ENCODE measurements around the gene MDM1.

Gene MDM1

GRCh38 chr12:68348419-68348818 lies 16.3 kb upstream of the MDM1 start:
- DNase-seq (ENCODE audit: low read depth): no peak
- no peak overlapping the region for H3K4me3 ChIP-seq (replicated peaks; ENCODE audit: low read depth, low read length)
- TF ChIP-seq CTCF (IDR thresholded peaks at IDR 0.05; ENCODE audit: low read length, missing control alignments): no peak

- no peak for DNase-seq (ENCODE audit: low read depth)
- H3K4me3 ChIP-seq (replicated peaks; ENCODE audit: low read depth, low read length): no peak overlapping the region
- no peak for TF ChIP-seq CTCF (IDR thresholded peaks at IDR 0.05; ENCODE audit: low read length, missing control alignments)
Measured at GRCh38 chr12:68345763-68346162, 13.6 kb upstream of the MDM1 start.

- TF ChIP-seq CTCF (IDR thresholded peaks at IDR 0.05; ENCODE audit: low read length, missing control alignments): no peak
- no peak for DNase-seq (ENCODE audit: low read depth)
- H3K4me3 ChIP-seq (replicated peaks; ENCODE audit: low read depth, low read length): no peak overlapping the region
Measured at GRCh38 chr12:68344126-68344525, 12.0 kb upstream of the MDM1 start.

GRCh38 chr12:68342966-68343365 lies 10.8 kb upstream of the MDM1 start:
- no peak for TF ChIP-seq CTCF (IDR thresholded peaks at IDR 0.05; ENCODE audit: low read length, missing control alignments)
- no peak overlapping the region for H3K4me3 ChIP-seq (replicated peaks; ENCODE audit: low read depth, low read length)
- no peak for DNase-seq (ENCODE audit: low read depth)

GRCh38 chr12:68341822-68342221 lies 9.7 kb upstream of the MDM1 start:
- no peak for TF ChIP-seq CTCF (IDR thresholded peaks at IDR 0.05; ENCODE audit: low read length, missing control alignments)
- no peak overlapping the region for H3K4me3 ChIP-seq (replicated peaks; ENCODE audit: low read depth, low read length)
- no peak for DNase-seq (ENCODE audit: low read depth)

GRCh38 chr12:68340404-68341270 lies 8.5 kb upstream of the MDM1 start:
- no peak overlapping the region for H3K4me3 ChIP-seq (replicated peaks; ENCODE audit: low read depth, low read length)
- DNase-seq (ENCODE audit: low read depth): peak; percentile 21
- TF ChIP-seq CTCF (IDR thresholded peaks at IDR 0.05; ENCODE audit: low read length, missing control alignments): no peak

- no peak for TF ChIP-seq CTCF (IDR thresholded peaks at IDR 0.05; ENCODE audit: low read length, missing control alignments)
- DNase-seq (ENCODE audit: low read depth): no peak
- no peak overlapping the region for H3K4me3 ChIP-seq (replicated peaks; ENCODE audit: low read depth, low read length)
Measured at GRCh38 chr12:68336889-68337303, 4.7 kb upstream of the MDM1 start.

All from fibroblast of pulmonary artery (primary cell).